Neural cell (in vitro differentiated cells): Measurements from ENCODE around the gene FNBP1. TPM values are rescaled to one million over a fixed set of nuclear protein-coding genes. Genes with fewer than 3 reads are reported as not detected.

Source experiments
- H2AFZ ChIP-seq: fragments of 200-600, 300-800 bp; sonication (generic), shearing (Covaris generic); 2 replicates; pipeline ENCODE4 v1.6.0; 2014; ENCODE audit warnings: low read depth, mild to moderate bottlenecking, antibody characterized with exemption, low read length, moderate library complexity
- H3F3A ChIP-seq: fragments of 200-600 bp; shearing (Covaris generic); 2 replicates; pipeline ENCODE4 v1.6.1; 2016; ENCODE audit warnings: mild to moderate bottlenecking, moderate library complexity, mixed read lengths, antibody characterized with exemption, low read length; ENCODE audit not compliant: insufficient read depth, poor library complexity, severe bottlenecking
- H3K27ac ChIP-seq: fragments of 200-600, 300-800 bp; sonication (generic), shearing (Covaris generic); 2 replicates; pipeline ENCODE4 v1.5.1; 2014; ENCODE audit warnings: mild to moderate bottlenecking, low read length, moderate library complexity
- H3K27me3 ChIP-seq: fragments of 300-800, 200-600 bp; sonication (generic), shearing (Covaris generic); 2 replicates; pipeline ENCODE4 v1.6.0; 2014; ENCODE audit warnings: mild to moderate bottlenecking, low read depth, low read length, moderate library complexity; ENCODE audit not compliant: insufficient read depth
- H3K36me3 ChIP-seq: fragments of 300-800, 200-600 bp; sonication (generic), shearing (Covaris generic); 2 replicates; pipeline ENCODE4 v1.5.1; 2014; ENCODE audit warnings: mild to moderate bottlenecking, antibody characterized with exemption, low read length, moderate library complexity; ENCODE audit not compliant: insufficient read depth
- H3K4me2 ChIP-seq: fragments of 300-800, 200-600 bp; sonication (generic), shearing (Covaris generic); 2 replicates; pipeline ENCODE4 v1.6.0; 2014; ENCODE audit warnings: mild to moderate bottlenecking, low read length
- H3K4me3 ChIP-seq: fragments of 300-800, 200-600 bp; sonication (generic), shearing (Covaris generic); 2 replicates; pipeline ENCODE4 v1.5.1; 2014; ENCODE audit warnings: mild to moderate bottlenecking, low read length, moderate library complexity
- H3K79me2 ChIP-seq: fragments of 200-600 bp; shearing (Covaris generic); replicated peaks from 2 replicates; pipeline ENCODE4 v1.6.0; 2014; ENCODE audit warnings: mild to moderate bottlenecking, low read length, moderate library complexity; ENCODE audit not compliant: insufficient read depth
- H3K9ac ChIP-seq: fragments of 300-800, 200-600 bp; sonication (generic), shearing (Covaris generic); 2 replicates; pipeline ENCODE4 v1.6.1; 2016; ENCODE audit warnings: mild to moderate bottlenecking, low read length, mixed read lengths
- H3K9me2 ChIP-seq: fragments of 200-600 bp; shearing (Covaris generic); 2 replicates; pipeline ENCODE4 v1.6.1; 2016; ENCODE audit warnings: mild to moderate bottlenecking, low read length, mixed read lengths; ENCODE audit not compliant: insufficient read depth
- H3K9me3 ChIP-seq: fragments of 200-600, 300-800 bp; sonication (generic), shearing (Covaris generic); 2 replicates; pipeline ENCODE4 v1.6.1; 2016; ENCODE audit warnings: mild to moderate bottlenecking, mixed run types, low read length, moderate library complexity, mixed read lengths
- H4K20me1 ChIP-seq: fragments of 200-600 bp; shearing (Covaris generic); 2 replicates; pipeline ENCODE4 v1.6.1; 2016; ENCODE audit warnings: mild to moderate bottlenecking, mixed run types; ENCODE audit not compliant: insufficient read depth
- CTCF ChIP-seq: fragments of 450-650 bp; IDR thresholded peaks from 2 replicates; pipeline ENCODE4 v1.5.1; 2014; ENCODE audit warnings: antibody characterized with exemption, mild to moderate bottlenecking, moderate library complexity; ENCODE audit not compliant: poor library complexity, severe bottlenecking
- EP300 ChIP-seq: fragments of 450-650 bp; conservative IDR thresholded peaks from 2 replicates; pipeline ENCODE4 v1.6.1; 2014; ENCODE audit warnings: antibody characterized with exemption, mild to moderate bottlenecking, moderate library complexity; ENCODE audit not compliant: poor library complexity, severe bottlenecking
- EZH2 ChIP-seq: fragments of 200-600, 300-800 bp; shearing (Covaris generic), sonication (generic); IDR thresholded peaks from 2 replicates; pipeline ENCODE4 v1.6.1; 2014; ENCODE audit warnings: antibody characterized with exemption, low read length, borderline replicate concordance, mild to moderate bottlenecking; ENCODE audit not compliant: insufficient read depth, poor library complexity, severe bottlenecking
- MXI1 ChIP-seq: fragments of 450-650 bp; conservative IDR thresholded peaks from 2 replicates; pipeline ENCODE4 v1.6.1; 2014; ENCODE audit warnings: antibody characterized with exemption, mild to moderate bottlenecking; ENCODE audit not compliant: poor library complexity, severe bottlenecking
- POLR2AphosphoS5 ChIP-seq: IDR thresholded peaks from 2 replicates; pipeline ENCODE4 v1.6.1; 2012
- RAD21 ChIP-seq: fragments of 450-650 bp; conservative IDR thresholded peaks from 2 replicates; pipeline ENCODE4 v1.6.1; 2014; ENCODE audit warnings: antibody characterized with exemption, mild to moderate bottlenecking, moderate library complexity
- REST ChIP-seq: IDR thresholded peaks from 2 replicates; pipeline ENCODE4 v1.6.1; 2012; ENCODE audit warnings: borderline replicate concordance
- SMC3 ChIP-seq: fragments of 450-650 bp; conservative IDR thresholded peaks from 2 replicates; pipeline ENCODE4 v1.6.1; 2014; ENCODE audit warnings: antibody characterized with exemption, mild to moderate bottlenecking, moderate library complexity; ENCODE audit not compliant: poor library complexity
- TAF1 ChIP-seq: IDR thresholded peaks from 2 replicates; pipeline ENCODE4 v1.6.1; 2012; ENCODE audit warnings: low read depth
- polyA plus RNA-seq: library from polyadenylated mRNA; depleted of rRNA; stranded (reverse); fragments of >200 nt; gene quantifications from 2 replicates; pipeline ENCODE4 v1.2.3, GENCODE V29; 2014

The FNBP1 gene
- polyA plus RNA-seq, 1 donor from 2014 or later, result 16.6 TPM

GRCh38 chr9:129866394-129867135 is 176.4 kb downstream of the FNBP1 start:
- no peaks in the 10 kb centered on the region for H3F3A ChIP-seq
- H3K36me3 ChIP-seq, result no peaks in the 10 kb centered on the region
- H3K27ac ChIP-seq, result no peak overlapping the region
- no peaks in the 10 kb centered on the region for H3K27me3 ChIP-seq
- H3K4me3 ChIP-seq, result no peak overlapping the region
- no peaks in the 10 kb centered on the region for H3K9me2 ChIP-seq
- H3K4me2 ChIP-seq, result no peak overlapping the region
- H3K9me3 ChIP-seq, result no peaks in the 10 kb centered on the region
- no peaks in the 10 kb centered on the region for H4K20me1 ChIP-seq
- TF ChIP-seq EP300 (no peak), SMC3 (no peak), MXI1 (no peak), POLR2AphosphoS5 (no peak), EZH2 (no peak), REST (no peak), RAD21 (no peak), CTCF (no peak), TAF1 (no peak)
- no peaks in the 10 kb centered on the region for H3K79me2 ChIP-seq
- H3K9ac ChIP-seq, result no peak overlapping the region
- no peak overlapping the region for H2AFZ ChIP-seq

DNA sequence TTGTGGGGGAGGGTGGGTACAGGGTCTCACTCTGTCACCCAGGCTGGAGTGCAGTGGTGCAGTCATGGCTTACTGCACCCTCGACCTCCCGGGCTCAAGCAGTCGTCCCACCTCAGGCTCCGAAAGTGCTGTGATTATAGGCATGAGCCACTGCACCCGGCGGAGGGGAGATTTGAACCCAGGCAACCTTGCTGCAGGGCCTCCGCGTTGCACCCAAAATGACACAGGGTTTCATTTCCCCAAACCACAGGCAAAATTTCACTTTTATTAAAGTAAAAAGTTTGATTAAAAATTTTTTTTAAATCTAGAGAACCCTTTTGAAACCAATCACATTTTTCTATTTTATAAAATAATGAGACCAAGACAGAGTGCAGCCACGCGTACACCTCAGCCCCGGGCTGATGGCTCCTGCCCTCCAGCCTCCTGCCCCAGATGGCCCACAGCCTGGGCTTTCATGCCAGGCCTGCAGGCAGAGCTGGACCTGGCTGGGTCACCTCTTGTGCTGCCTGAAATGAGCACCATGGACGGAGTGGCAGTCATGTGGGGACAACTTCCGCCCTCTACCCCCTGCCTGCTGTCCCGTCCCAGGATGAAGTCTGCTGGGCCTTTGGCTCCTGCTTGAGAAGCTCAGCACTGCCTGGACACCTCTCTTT is 177.2 kb downstream of the FNBP1 start:
- H4K20me1 ChIP-seq, result no peaks in the 10 kb centered on the region
- TF ChIP-seq EZH2, result no peak
- TF ChIP-seq EP300, result no peak
- no peak for TF ChIP-seq MXI1
- no peak for TF ChIP-seq SMC3
- TF ChIP-seq POLR2AphosphoS5, result no peak
- TF ChIP-seq RAD21, result no peak
- no peak for TF ChIP-seq TAF1
- TF ChIP-seq CTCF, result no peak
- TF ChIP-seq REST, result no peak
- no peak overlapping the region for H2AFZ ChIP-seq
- H3K36me3 ChIP-seq, result no peaks in the 10 kb centered on the region
- H3K79me2 ChIP-seq, result no peaks in the 10 kb centered on the region
- H3K9me2 ChIP-seq, result no peaks in the 10 kb centered on the region
- no peak overlapping the region for H3K4me3 ChIP-seq
- no peak overlapping the region for H3K9ac ChIP-seq
- H3K4me2 ChIP-seq, result no peak overlapping the region
- H3F3A ChIP-seq, result no peaks in the 10 kb centered on the region
- H3K27ac ChIP-seq, result no peak overlapping the region
- H3K27me3 ChIP-seq, result no peaks in the 10 kb centered on the region
- no peaks in the 10 kb centered on the region for H3K9me3 ChIP-seq
